Activated gamma-delta T cell treated with anti-CD3 and anti-CD28 coated beads, Interleukin-2, amount 50 U/mL, for 16 hours (primary cell): ENCODE results near the gene PRSS8.
"Not testable (repeated sequence)": the region's sequence is repeated elsewhere in the genome, so short reads cannot be mapped to it uniquely, and the experiment has no call there.

ENCODE experiments used
- DNase-seq: peaks from one replicate; pipeline ENCODE4 v3.0.0-alpha.2; 2020; ENCODE audit warnings: low read depth

The PRSS8 gene

DNA sequence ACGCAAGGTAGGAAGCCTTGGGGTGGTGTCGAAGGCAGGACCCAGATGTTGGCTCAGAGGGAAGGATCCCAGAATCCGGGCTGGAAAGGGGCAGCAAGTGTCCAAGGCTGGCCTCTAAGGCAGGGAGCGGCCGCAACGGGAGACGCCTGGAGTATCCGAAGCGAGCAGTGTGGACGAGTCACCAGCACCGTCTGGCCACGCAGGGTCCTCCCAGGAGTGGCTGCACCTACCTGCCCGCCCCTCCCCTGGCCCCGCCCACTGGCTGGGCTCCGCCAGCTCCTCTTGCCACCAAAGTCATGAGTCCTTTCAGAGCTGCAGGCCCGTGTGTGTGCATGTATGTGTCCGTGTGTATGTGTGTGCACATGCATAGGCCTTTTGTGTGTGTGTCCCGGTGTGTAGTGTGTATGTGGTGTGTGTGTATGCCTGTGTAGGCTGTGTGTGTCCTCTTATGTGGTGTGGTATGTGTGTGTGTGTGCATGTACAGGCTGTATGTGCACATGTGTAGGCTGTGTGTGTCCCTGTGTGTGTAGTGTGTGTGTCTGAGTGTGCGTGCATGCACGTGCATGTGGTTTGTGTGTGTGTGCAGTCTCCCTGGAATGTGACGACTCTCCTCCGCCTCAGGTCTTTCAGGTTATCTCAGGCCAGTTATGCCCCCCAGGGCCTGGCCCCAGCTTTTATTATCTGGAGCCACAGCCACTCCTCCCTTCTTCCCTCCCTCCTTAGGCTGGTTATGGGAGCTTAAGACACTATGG lies at the start of gene PRSS8:
Gene PRSS8, minus strand, starts transcription at position 193 of the 752 bp plus-strand sequence. CDS start 229 bp downstream, outside the sequence.
- DNase-seq, result no peak

DNA sequence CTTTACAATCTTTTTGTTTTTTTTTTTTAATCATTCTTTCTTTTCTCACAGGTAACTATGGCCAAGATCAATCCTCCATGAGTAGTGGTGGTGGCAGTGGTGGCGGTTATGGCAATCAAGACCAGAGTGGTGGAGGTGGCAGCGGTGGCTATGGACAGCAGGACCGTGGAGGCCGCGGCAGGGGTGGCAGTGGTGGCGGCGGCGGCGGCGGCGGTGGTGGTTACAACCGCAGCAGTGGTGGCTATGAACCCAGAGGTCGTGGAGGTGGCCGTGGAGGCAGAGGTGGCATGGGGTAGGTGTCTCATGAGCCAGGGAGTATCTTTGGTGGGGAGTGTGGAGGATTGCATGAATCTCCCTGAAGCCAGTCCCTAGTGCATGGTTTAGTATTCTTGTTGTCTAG lies 49.4 kb upstream of the PRSS8 start:
- no peak for DNase-seq

DNA sequence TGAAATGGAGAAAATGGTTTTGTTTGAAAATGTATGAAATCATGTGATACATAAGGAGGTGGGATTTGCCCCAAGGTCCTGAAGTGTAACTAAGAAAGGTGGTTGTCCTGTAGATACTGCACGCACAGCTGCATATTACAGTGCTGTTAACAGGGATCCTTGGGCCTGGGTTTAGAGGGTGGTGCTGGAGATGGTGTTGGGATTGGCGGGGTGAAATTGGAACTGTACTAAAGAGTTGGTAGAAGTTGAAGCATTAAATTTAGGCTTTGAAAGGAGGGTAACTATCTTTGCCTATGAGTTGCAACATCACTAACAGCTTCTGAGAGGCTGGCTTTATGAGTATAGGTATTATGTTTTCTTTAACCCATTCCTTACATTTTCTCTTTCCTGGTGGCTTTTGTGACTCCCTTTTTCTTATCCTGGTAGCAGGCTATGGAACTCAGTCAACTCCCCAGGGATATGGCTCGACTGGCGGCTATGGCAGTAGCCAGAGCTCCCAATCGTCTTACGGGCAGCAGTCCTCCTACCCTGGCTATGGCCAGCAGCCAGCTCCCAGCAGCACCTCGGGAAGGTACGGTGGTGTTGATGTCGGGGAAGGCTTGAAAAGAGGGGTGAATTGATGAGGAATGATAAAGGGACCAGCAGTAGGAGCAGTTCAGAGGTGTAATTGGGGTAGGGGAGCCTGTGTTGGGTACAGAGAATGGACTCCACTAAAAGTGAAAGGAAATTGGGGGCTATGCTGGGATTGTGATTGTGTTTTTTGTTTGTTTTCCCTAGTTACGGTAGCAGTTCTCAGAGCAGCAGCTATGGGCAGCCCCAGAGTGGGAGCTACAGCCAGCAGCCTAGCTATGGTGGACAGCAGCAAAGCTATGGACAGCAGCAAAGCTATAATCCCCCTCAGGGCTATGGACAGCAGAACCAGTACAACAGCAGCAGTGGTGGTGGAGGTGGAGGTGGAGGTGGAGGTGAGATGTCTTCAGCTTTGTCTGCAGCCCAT lies 48.2 kb upstream of the PRSS8 start:
- DNase-seq, result no peak

DNA sequence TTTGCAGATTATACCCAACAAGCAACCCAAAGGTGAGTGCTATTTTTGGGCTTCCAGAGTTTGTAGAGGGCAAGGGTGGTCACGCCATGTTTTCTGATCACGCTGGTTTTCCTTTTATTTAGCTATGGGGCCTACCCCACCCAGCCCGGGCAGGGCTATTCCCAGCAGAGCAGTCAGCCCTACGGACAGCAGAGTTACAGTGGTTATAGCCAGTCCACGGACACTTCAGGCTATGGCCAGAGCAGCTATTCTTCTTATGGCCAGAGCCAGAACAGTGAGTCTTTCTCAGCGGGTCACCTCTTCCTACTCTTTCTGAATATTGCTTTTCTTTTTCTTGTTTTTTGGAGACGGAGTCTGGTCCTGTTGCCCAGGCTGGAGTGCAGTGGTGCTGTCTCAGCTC lies 46.9 kb upstream of the PRSS8 start:
- no peak for DNase-seq

DNA sequence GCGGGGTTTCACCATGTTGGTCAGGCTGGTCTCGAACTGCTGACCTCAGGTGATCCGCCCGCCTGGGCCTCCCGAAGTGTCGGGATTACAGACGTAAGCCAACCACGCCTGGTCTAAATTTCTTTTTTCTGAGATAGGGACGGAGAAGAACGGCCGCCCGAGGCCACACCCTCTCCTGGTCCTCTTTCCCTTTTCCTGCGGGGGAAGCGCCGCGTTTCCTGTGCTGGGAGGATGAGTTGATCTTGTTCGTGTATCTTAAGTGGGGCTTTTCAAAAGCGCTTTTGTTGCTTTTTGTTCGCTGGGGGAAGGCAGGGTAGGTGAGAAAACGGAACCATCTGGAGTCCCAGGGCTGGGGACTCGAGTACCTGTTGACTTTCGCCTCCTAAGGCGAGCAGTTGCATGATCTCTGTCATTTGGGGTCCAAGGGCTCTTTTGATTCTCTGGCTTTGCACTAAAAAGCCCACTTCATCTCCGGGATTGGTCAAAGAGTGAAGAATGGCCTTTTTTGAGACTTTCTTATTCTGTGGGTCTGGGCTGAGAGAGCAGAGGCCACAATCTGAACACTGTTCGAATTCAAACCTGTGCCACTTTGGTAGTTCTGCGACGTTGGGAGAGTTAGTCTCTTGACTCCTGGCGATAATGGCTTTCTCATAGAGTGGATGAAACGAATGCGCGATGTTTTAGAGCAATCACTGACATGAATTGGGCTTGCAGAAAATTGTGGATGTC lies 45.7 kb upstream of the PRSS8 start:
- no peak for DNase-seq

DNA sequence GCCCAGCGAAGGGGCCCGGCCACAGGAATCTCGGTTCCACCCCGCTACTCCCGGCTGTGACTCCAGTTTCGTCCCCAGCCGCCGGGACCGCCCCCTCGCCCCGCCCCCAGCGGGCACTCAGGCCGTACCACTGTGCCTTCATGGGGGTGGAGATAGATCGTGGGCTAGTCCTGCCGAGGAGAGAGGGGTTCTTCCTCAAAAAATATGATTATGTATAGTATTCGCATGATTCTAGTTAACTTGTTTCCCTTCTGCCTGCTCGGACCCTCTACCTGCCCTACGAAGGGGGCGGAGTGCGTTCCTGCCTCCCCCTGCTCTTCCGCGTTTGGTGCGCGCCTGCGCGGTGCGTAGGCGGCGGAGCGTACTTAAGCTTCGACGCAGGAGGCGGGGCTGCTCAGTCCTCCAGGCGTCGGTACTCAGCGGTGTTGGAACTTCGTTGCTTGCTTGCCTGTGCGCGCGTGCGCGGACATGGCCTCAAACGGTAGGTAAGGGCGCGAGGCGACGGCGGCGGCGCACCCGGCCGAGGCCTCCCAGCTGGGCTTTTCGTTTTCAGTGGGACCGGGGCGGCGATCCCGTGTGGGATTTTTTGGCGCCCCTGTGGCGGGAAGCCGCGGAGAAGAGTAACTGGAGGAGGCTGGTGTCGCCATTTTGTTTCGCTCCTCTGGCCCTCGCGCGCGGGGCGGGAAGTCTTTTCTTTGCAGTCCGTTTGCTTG lies 44.4 kb upstream of the PRSS8 start, which contains the start of gene FUS:
Gene FUS, plus strand, starts transcription at position 393 of the 713 bp plus-strand sequence. Its CDS starts 76 bp downstream, at position 469.
- peak; percentile 83 for DNase-seq

DNA sequence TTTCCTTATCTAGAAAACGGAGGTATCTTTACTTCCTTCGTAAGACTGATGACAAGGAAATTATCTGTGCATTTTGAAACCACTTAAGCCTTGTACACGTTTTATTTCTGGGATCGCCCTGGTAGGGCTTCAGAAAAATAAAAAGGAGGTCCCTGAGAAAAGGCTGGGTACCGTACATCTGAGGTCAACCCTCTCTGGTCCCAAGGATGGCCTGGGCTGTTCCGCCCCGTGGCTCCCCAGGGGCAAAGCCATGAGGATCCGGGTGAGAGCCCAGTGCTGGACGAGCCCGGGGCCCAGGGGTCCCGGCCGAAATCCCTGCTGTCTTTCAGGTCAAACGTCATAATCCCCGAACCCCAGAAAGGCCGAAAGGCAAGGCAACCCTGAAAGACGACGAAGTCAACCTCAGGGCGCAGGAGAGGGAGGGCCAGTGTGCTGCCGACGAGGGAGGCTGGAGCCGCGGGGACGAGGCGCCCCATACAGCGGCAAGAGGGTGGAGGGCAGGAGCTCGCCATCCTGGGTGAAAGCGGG lies 43.8 kb upstream of the PRSS8 start:
- DNase-seq, result no peak

DNA sequence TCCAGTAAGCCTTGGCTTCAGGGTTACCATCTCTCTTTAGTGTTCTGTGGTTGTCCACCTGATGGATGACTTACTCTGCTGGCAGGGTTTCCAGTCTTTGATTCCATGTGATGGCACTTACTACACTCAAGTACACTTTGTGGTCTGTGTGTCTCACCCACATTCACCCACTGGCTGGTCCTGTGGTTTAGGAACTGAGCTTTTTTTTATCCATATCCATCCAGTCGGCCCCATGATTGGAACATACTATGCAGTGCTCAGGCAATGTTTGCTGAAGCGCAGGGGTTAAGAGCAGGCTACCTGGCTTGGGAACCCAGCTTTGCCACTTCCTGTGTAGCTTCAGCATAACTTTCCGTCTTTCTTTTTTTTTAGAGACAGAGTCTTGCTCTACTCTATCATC lies 41.6 kb upstream of the PRSS8 start:
- DNase-seq, result peak; percentile 25

DNA sequence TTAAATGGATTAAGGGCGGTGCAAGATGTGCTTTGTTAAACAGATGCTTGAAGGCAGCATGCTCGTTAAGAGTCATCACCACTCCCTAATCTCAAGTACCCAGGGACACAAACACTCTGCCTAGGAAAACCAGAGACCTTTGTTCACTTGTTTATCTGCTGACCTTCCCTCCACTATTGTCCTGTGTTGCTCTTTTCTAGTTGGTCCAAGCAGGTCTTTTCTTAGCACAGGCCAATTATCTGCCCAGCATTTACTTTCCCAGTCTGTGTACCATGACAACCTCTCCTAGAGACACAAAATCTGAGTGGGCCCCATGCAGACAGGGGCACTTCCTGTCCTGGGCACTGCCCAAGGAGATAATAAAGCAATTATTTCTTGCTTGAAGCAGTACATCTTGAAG lies 34.5 kb upstream of the PRSS8 start:
- DNase-seq, result not testable (repeated sequence)

DNA sequence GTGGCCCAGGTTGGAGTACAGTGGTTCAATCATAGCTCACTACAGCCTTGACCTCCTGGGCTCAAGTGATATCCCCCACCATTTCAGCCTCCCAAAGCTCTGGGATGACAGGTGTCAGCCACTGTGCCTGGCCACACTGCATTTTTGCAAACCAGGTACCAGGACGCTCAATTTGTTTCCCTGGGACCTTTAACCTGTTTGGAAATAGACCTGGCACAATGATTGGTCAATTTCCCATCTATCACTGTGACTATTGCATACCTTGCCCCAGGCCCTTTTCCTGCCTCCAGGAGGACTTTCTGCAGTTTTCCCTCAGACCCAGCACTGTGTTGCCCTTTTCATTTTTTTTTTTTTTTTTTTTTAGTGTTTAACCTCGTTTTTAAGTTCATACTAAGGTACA lies 33.3 kb upstream of the PRSS8 start:
- no peak for DNase-seq

DNA sequence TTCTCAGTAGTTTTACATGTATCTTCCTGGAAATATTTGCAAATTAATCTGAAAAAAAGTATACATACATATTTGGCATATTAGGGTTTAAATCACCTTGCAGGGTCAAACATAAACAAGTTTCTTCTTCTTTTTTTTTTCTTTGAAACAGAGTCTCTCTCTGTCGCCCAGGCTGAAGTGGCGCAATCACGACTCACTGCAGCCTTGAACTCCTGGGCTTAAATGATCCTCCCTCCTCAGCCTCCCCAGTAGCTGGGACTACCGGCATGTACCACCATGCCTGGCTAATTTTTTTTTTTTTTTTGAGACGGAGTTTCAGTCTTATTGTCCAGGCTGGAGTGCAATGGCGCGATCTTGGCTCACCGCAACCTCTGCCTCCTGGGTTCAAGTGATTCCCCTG lies 31.8 kb upstream of the PRSS8 start:
- DNase-seq, result no peak

DNA sequence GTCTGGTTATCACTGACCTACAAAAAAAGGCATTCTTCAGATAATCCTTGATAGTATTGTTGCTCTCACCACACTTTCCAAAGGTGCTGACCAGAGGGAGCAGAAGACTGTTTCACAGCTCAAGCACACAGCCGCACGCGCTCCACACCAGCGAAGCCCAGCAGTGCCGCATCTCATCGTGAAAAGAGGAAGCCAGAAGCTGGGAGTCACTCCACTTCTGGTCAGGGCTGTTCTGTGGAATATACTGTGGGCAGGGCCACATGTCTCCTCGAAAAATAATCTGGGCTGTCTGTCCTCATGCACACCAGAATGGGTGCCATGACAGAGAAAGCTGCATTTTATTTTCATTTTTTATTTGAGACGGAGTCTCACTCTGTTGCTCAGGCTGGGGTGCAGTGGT lies 21.6 kb upstream of the PRSS8 start:
- no peak for DNase-seq

DNA sequence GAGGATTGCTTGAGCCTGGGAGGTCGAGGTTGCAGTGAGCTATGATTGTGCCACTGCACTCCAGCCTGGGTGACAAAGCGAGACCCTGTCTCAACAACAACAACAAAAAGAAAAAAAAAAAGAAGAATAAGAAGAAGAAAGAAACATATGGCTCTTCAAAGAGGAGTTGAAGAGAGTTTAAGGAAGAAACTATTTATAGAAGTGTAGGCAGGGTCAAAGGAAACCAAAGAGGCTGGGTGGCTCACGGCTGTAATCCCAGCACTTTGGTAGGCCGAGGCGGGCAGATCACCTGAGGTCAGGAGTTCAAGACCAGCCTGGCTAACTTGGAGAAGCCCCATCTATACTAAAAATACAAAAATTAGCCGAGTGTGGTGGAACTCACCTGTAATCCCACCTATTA lies 15.4 kb upstream of the PRSS8 start:
- DNase-seq, result not testable (repeated sequence)

DNA sequence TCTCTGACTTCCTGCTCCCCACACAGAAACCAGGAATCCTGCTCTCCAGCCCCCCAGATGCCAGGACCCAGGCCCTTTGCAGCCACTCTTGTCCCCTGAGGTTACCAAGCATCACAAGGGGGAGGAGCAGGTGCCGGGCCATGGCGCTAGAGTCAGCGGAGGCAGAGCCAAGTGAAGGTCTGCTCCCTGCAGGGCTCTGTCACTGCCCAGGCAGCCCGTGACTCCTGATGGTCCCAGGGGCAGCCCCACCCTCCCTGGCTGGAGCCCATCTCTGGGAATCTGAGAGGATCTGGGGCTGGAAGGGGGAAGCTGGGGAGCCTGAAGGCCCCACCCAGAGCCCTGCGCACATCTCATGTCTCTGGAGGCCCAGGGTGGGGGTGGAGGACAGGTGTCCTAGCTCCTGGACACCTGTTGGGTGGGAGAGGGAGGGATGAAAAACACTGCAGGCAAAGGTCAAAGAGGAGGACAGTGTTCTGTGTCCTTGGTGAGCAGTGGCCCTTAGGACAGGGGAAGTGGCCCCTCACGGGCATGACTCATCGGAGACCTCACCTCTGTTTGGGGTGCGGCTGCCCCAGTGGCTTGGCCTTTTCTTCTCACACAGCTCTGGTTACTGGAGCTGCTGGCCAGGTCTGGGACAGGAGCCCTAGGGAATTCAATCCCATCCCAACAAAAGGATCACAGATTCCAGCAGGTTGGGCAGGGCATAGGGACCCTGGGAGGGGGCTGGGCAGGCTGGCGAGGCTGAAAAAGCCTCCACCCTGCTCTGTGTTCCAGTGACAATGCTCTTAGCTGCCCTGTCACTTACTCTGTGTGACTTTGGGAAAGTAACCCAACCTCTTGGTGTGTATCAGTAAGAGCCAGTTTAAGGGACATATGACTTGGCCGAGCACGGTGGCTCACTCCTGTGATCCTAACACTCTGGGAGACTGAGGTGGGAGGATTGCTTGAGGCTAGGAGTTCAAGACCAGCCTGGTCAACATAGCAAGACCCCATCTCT lies 14.7 kb upstream of the PRSS8 start, which contains the start of gene PRSS36:
Gene PRSS36, minus strand, starts transcription at position 173 of the 997 bp plus-strand sequence. Its CDS starts 31 bp downstream, at position 142.
- DNase-seq, result no peak

DNA sequence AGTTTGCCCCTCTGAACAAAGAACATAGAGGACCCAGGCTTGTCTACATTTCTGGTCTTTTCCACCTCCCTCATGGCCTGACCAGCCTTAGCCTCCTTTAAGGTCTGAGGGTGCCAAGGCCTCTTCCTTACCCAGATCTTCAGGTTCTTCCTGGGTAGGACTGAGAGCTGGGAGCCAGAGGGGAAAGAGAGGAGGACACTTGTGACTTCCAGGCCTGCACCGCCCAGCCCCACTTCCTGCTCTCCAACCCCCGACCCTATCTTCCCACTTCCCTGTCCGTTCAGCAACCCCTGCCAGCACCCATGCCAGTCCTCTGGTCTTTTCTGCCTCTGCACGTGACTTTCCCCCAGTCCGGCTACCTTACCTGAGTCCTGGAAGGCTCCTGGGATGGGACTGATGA lies 13.8 kb upstream of the PRSS8 start:
- no peak for DNase-seq

DNA sequence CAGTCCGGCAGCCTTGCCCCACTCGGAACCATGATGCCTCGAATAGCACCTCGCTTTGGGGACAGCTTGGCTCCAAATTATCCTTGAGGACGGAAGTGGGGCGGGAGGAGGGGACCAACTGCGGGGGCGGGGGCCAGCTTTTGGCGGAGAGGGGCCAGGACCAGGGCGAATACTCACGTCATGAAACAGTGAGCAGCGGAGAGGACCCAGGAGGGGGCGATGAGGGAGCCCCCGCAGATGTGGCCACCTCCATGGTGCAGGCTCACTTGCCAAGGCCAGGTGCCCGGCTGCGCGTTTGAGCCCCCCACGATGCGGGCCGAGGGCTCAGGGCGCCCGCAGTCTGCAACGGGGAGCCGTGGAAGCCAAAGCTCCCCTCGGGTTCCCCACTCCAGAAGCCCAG lies 13.4 kb upstream of the PRSS8 start:
- no peak for DNase-seq

DNA sequence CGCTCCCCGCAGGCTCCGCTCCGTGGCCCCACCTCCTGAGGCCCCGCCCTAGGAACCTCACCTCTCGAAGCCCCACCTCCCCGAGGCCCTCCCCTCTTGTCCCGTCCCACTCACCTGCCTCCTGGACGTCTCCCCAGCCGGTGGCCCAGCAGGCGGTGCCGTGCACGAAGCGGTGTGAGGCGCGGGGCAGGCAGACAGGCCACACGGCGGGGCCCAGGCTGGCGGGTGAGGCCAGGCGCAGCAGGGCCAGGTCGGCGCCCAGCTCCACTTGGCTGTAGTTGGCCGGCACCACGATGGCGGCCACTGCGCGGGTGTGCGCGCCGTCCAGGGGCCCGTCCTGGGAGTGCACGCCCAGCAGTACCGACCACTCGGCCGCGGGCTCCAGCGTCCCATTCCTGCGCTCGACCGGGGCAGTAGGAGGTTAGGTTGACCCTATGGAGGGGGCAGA lies 12.8 kb upstream of the PRSS8 start:
- no peak for DNase-seq

DNA sequence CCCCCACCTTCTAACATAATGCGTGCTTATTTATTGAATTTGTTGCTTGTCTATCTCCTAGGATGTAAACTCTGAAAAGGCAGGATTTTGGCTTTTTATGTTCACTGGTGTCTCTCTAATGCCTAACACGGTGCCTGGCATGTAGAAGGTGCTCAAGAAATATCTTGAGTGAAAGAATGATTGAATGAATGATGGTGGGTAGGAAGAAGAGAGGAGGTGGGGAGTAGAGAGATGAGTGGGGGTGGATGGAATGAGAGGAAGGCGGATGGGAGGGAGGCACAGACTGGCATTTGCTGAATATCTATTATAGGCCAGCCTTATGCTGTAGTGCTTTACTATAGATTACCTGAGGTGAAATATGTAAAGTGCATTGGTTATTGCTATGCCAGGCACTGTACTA lies 12.0 kb upstream of the PRSS8 start:
- DNase-seq, result no peak

DNA sequence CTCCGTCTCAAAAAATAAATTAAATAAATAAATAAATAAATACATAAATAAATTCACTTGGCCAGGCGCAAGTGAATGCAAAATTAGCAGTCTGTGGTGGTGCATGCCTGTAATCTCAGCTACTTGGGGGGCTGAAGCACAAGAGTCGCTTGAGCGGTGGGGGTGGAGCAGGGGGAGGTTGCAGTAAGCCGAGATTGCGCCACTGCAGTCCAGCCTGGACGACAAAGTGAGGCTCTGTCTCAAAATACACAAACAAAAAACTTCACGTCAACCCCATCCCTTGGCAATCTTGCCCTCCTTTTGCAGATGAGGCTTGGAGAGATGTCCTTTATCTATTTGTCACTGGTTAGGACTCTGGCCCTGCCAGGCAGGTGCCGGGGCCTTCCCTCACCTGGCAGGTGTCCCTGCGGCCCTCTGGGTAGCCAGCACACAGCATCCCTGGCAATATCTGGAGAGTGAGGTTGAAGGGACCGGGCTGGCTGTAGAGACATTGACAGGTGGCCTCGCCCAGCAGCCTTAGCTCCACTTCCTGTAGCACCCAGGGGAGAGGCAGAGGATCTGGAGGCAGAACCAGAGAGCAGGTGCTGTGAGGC lies 10.0 kb upstream of the PRSS8 start:
- no peak for DNase-seq
